ENCODE data around the gene PCSK9. TPM values are rescaled to one million over a fixed set of nuclear protein-coding genes. Genes with fewer than 3 reads are reported as not detected.

PCSK9 gene
- total and polyA plus RNA-seq, 9 of the 15 experiments (the other 6 are each of a cell fraction or from before 2014, with no cell fraction given): 3.2 to 58.6 (median 24.7) TPM

DNA sequence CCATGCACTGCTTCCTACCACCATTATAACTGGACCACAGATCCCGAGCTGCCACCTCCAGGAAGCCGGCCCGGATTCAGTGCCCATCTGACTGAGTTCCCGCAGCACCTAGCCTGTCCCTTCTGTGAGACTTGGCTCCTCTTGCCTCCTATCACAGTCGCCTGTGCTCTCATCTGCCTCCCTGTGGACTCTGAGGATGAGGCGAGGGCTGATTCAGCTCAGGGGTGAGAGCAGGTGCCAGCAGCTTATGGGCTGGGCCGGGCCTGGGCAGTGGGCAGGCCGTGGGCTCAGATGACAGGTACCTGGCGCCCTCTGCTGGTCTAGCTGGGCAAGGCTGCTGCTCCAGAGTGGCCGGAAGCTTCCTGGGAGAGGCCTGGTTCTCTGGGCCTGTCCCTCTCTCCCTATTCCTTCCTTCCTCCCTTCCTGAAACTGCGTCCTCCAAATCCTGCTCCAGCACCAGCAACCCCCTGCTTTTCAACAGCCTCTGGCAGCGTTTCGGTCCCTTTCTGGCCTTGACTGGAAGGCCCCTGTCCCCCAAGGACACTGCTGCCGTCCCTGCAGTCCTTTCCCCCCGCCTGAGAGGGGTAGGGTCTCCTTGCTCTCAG is 17.3 kb upstream of the PCSK9 start (continued):
- TF ChIP-seq SMARCE1 (IDR thresholded peaks at IDR 0.05): no peak
- peak; percentile 99 for TF ChIP-seq ZFP36 (IDR thresholded peaks at IDR 0.05; ENCODE audit: low read depth, low read length, partially characterized antibody)
- no peak for TF ChIP-seq RHOXF2B (CRISPR knock-in tag; conservative IDR thresholded peaks at IDR 0.05)
- no peak for TF ChIP-seq TRIM24 (IDR thresholded peaks at IDR 0.05)
- TF ChIP-seq RFX5 (IDR thresholded peaks at IDR 0.05; ENCODE audit: low read depth, low read length): no peak
- TF ChIP-seq, protein P1, sequence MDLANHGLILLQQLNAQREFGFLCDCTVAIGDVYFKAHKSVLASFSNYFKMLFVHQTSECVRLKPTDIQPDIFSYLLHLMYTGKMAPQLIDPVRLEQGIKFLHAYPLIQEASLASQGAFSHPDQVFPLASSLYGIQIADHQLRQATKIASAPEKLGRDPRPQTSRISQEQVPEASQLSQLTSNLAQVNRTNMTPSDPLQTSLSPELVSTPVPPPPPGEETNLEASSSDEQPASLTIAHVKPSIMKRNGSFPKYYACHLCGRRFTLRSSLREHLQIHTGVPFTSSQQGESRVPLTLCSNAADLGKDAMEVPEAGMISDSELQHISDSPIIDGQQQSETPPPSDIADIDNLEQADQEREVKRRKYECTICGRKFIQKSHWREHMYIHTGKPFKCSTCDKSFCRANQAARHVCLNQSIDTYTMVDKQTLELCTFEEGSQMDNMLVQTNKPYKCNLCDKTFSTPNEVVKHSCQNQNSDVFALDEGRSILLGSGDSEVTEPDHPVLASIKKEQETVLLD (IDR thresholded peaks at IDR 0.05): no peak
- TF ChIP-seq, protein P2, sequence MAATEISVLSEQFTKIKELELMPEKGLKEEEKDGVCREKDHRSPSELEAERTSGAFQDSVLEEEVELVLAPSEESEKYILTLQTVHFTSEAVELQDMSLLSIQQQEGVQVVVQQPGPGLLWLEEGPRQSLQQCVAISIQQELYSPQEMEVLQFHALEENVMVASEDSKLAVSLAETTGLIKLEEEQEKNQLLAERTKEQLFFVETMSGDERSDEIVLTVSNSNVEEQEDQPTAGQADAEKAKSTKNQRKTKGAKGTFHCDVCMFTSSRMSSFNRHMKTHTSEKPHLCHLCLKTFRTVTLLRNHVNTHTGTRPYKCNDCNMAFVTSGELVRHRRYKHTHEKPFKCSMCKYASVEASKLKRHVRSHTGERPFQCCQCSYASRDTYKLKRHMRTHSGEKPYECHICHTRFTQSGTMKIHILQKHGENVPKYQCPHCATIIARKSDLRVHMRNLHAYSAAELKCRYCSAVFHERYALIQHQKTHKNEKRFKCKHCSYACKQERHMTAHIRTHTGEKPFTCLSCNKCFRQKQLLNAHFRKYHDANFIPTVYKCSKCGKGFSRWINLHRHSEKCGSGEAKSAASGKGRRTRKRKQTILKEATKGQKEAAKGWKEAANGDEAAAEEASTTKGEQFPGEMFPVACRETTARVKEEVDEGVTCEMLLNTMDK (IDR thresholded peaks at IDR 0.05; ENCODE audit: borderline replicate concordance, insufficient read depth, low read depth, low read length, poor library complexity, severe bottlenecking): peak; percentile 77
- TF ChIP-seq, protein P3, sequence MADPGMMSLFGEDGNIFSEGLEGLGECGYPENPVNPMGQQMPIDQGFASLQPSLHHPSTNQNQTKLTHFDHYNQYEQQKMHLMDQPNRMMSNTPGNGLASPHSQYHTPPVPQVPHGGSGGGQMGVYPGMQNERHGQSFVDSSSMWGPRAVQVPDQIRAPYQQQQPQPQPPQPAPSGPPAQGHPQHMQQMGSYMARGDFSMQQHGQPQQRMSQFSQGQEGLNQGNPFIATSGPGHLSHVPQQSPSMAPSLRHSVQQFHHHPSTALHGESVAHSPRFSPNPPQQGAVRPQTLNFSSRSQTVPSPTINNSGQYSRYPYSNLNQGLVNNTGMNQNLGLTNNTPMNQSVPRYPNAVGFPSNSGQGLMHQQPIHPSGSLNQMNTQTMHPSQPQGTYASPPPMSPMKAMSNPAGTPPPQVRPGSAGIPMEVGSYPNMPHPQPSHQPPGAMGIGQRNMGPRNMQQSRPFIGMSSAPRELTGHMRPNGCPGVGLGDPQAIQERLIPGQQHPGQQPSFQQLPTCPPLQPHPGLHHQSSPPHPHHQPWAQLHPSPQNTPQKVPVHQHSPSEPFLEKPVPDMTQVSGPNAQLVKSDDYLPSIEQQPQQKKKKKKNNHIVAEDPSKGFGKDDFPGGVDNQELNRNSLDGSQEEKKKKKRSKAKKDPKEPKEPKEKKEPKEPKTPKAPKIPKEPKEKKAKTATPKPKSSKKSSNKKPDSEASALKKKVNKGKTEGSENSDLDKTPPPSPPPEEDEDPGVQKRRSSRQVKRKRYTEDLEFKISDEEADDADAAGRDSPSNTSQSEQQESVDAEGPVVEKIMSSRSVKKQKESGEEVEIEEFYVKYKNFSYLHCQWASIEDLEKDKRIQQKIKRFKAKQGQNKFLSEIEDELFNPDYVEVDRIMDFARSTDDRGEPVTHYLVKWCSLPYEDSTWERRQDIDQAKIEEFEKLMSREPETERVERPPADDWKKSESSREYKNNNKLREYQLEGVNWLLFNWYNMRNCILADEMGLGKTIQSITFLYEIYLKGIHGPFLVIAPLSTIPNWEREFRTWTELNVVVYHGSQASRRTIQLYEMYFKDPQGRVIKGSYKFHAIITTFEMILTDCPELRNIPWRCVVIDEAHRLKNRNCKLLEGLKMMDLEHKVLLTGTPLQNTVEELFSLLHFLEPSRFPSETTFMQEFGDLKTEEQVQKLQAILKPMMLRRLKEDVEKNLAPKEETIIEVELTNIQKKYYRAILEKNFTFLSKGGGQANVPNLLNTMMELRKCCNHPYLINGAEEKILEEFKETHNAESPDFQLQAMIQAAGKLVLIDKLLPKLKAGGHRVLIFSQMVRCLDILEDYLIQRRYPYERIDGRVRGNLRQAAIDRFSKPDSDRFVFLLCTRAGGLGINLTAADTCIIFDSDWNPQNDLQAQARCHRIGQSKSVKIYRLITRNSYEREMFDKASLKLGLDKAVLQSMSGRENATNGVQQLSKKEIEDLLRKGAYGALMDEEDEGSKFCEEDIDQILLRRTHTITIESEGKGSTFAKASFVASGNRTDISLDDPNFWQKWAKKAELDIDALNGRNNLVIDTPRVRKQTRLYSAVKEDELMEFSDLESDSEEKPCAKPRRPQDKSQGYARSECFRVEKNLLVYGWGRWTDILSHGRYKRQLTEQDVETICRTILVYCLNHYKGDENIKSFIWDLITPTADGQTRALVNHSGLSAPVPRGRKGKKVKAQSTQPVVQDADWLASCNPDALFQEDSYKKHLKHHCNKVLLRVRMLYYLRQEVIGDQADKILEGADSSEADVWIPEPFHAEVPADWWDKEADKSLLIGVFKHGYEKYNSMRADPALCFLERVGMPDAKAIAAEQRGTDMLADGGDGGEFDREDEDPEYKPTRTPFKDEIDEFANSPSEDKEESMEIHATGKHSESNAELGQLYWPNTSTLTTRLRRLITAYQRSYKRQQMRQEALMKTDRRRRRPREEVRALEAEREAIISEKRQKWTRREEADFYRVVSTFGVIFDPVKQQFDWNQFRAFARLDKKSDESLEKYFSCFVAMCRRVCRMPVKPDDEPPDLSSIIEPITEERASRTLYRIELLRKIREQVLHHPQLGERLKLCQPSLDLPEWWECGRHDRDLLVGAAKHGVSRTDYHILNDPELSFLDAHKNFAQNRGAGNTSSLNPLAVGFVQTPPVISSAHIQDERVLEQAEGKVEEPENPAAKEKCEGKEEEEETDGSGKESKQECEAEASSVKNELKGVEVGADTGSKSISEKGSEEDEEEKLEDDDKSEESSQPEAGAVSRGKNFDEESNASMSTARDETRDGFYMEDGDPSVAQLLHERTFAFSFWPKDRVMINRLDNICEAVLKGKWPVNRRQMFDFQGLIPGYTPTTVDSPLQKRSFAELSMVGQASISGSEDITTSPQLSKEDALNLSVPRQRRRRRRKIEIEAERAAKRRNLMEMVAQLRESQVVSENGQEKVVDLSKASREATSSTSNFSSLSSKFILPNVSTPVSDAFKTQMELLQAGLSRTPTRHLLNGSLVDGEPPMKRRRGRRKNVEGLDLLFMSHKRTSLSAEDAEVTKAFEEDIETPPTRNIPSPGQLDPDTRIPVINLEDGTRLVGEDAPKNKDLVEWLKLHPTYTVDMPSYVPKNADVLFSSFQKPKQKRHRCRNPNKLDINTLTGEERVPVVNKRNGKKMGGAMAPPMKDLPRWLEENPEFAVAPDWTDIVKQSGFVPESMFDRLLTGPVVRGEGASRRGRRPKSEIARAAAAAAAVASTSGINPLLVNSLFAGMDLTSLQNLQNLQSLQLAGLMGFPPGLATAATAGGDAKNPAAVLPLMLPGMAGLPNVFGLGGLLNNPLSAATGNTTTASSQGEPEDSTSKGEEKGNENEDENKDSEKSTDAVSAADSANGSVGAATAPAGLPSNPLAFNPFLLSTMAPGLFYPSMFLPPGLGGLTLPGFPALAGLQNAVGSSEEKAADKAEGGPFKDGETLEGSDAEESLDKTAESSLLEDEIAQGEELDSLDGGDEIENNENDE (IDR thresholded peaks at IDR 0.05; ENCODE audit: low read depth, low read length): no peak
- TF ChIP-seq MEF2A (IDR thresholded peaks at IDR 0.05; ENCODE audit: control insufficient read depth, low read depth, low read length): no peak
- no peak for TF ChIP-seq ZBTB8A (IDR thresholded peaks at IDR 0.05; ENCODE audit: partially characterized antibody)
- peak; percentile 86 for TF ChIP-seq ETV5 (CRISPR knock-in tag; IDR thresholded peaks at IDR 0.05; ENCODE audit: low read depth)
- TF ChIP-seq, protein P4, sequence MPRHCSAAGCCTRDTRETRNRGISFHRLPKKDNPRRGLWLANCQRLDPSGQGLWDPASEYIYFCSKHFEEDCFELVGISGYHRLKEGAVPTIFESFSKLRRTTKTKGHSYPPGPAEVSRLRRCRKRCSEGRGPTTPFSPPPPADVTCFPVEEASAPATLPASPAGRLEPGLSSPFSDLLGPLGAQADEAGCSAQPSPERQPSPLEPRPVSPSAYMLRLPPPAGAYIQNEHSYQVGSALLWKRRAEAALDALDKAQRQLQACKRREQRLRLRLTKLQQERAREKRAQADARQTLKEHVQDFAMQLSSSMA (CRISPR knock-in tag; IDR thresholded peaks at IDR 0.05): no peak
